DND-41 (cell line): ENCODE measurements around the gene KMT5C.

ENCODE experiments used
- ATAC-seq: fragments of 200-7000 bp; cut with Tn5 transposase; 3 replicates; pipeline ENCODE4 v1.9.1; 2021; ENCODE audit warnings: low read depth; ENCODE audit not compliant: insufficient read depth
- DNase-seq: peaks from one replicate; pipeline ENCODE4 v3.0.0-alpha.2; 2020
- H2AFZ ChIP-seq: 2 replicates; pipeline ENCODE4 v1.6.0; 2012; ENCODE audit warnings: low read depth, low read length
- H3K27ac ChIP-seq: 2 replicates; pipeline ENCODE4 v1.5.1; 2012; ENCODE audit warnings: low read length, inconsistent platforms
- H3K27me3 ChIP-seq: fragments of 200-600 bp; sonication (generic); 2 replicates; pipeline ENCODE4 v1.6.0; 2012; ENCODE audit warnings: low read length, mild to moderate bottlenecking, inconsistent platforms; ENCODE audit not compliant: insufficient read depth, poor library complexity
- H3K36me3 ChIP-seq: 2 replicates; pipeline ENCODE4 v1.5.1; 2012; ENCODE audit warnings: low read length, inconsistent platforms; ENCODE audit not compliant: insufficient read depth
- H3K4me1 ChIP-seq: 2 replicates; pipeline ENCODE4 v1.5.1; 2012; ENCODE audit warnings: mild to moderate bottlenecking, low read length; ENCODE audit not compliant: insufficient read depth
- H3K4me2 ChIP-seq: 2 replicates; pipeline ENCODE4 v1.6.0; 2012; ENCODE audit warnings: mild to moderate bottlenecking, moderate library complexity, low read length, inconsistent platforms; ENCODE audit not compliant: insufficient read depth
- H3K4me3 ChIP-seq, 2 experiments: fragments of 200-600 bp in 1 of 2; shearing (Covaris generic) in 1 of 2; 2 replicates each; pipeline ENCODE4 v1.5.1; 2012 to 2016; ENCODE audit warnings: inconsistent platforms in 2 of 2, low read length in 2 of 2, mild to moderate bottlenecking in 2 of 2, low read depth in 1 of 2, moderate library complexity in 1 of 2
- H3K79me2 ChIP-seq: 2 replicates; pipeline ENCODE4 v1.6.0; 2012; ENCODE audit warnings: low read length, inconsistent platforms; ENCODE audit not compliant: insufficient read depth
- H3K9ac ChIP-seq: 2 replicates; pipeline ENCODE4 v1.6.0; 2012; ENCODE audit warnings: low read depth, mild to moderate bottlenecking, inconsistent platforms, low read length, moderate library complexity
- H3K9me3 ChIP-seq: 2 replicates; pipeline ENCODE4 v1.5.1; 2012; ENCODE audit warnings: low read length, moderate library complexity, mild to moderate bottlenecking, inconsistent platforms; ENCODE audit not compliant: insufficient read depth, severe bottlenecking
- H4K20me1 ChIP-seq: 2 replicates; pipeline ENCODE4 v1.6.0; 2012; ENCODE audit warnings: low read length; ENCODE audit not compliant: insufficient read depth
- EZH2 ChIP-seq: IDR thresholded peaks from 3 replicates; pipeline ENCODE4 v1.6.1; 2012; ENCODE audit warnings: borderline replicate concordance, low read depth, mild to moderate bottlenecking, moderate library complexity, low read length, inconsistent platforms; ENCODE audit not compliant: severe bottlenecking
- TF ChIP-seq, protein P1 (sequence below): IDR thresholded peaks from 2 replicates; pipeline ENCODE4 v1.5.1; 2012; ENCODE audit warnings: borderline replicate concordance, low read length, moderate library complexity, mild to moderate bottlenecking; ENCODE audit not compliant: poor library complexity, severe bottlenecking; ENCODE audit errors: extremely low read depth

Gene KMT5C

DNA sequence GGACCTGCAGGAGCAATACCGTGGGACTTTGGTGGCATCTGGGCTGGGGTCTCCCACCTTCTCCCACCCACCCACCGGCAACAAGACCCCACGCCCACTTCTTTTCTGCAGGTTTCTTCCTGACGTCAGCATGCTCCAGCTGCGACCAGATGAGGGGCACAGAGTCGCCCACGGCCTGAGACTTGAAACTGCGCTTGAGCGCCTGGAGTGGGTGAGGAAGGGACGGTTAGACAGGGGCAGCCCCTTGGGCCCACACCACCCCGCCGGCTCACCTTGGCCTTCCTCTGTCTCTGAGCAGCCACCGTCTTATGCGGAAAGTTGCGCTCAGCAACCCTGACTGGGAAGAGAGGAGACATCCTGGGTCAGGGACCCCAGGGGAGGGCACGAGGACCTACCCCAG lies 21.2 kb downstream of the KMT5C start:
- Histone ChIP-seq H3K4me3 (no peak overlapping the region), H4K20me1 (no peaks in the 10 kb centered on the region), H3K4me2 (no peak overlapping the region), H3K27me3 (no peaks in the 10 kb centered on the region), H3K9me3 (no peaks in the 10 kb centered on the region), H3K36me3 (no peaks in the 10 kb centered on the region), H3K9ac (no peak overlapping the region), H2AFZ (no peak overlapping the region), H3K27ac (no peak overlapping the region), H3K4me1 (no peaks in the 10 kb centered on the region), H3K79me2 (no peaks in the 10 kb centered on the region)
- ATAC-seq (no peak), DNase-seq (no peak)
- TF ChIP-seq, protein P1, sequence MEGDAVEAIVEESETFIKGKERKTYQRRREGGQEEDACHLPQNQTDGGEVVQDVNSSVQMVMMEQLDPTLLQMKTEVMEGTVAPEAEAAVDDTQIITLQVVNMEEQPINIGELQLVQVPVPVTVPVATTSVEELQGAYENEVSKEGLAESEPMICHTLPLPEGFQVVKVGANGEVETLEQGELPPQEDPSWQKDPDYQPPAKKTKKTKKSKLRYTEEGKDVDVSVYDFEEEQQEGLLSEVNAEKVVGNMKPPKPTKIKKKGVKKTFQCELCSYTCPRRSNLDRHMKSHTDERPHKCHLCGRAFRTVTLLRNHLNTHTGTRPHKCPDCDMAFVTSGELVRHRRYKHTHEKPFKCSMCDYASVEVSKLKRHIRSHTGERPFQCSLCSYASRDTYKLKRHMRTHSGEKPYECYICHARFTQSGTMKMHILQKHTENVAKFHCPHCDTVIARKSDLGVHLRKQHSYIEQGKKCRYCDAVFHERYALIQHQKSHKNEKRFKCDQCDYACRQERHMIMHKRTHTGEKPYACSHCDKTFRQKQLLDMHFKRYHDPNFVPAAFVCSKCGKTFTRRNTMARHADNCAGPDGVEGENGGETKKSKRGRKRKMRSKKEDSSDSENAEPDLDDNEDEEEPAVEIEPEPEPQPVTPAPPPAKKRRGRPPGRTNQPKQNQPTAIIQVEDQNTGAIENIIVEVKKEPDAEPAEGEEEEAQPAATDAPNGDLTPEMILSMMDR, result no peak
- no peak for TF ChIP-seq EZH2

DNA sequence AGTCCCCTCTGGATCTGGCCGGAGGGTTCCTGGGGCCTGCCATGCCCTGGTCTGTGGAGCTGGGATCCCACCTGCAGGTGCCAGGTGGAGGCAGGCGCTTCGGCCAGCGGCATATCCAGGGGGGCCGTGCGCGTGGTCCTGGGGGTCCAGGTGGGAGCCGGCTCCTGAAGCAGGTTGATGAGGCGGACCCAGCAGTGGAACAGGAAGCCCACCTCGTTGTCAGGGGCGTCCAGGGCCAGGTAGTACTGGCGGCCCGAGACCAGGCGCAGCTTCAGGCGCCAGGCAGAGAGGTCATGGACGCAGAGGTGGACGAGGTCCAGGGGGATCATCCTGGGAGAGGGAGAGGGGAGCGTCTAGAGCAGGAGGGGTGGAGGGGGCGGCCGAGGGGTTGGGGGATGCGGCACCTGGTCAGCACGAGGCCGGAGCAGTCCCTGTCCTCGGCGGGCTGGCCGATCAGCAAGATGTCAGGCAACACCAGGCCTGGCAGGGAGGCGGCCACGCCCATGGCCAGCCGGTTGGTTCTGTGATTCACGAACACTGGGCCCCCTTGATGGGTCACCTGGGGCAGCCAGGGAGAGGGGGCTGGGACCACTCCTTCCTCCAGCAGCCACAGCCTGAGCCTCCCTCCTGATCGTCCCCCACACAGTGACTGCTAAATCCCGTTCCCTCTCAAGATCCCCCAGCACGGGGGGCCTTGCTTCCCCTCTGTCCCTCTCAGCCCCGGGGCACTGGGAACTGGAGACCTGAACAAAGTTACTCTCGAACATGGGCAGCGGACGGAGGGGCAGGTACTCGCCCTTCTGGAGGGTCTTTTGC lies 22.7 kb downstream of the KMT5C start:
- no peaks in the 10 kb centered on the region for H3K79me2 ChIP-seq
- no peak overlapping the region for H3K4me3 ChIP-seq
- no peaks in the 10 kb centered on the region for H3K36me3 ChIP-seq
- ATAC-seq (no peak), DNase-seq (no peak)
- no peak overlapping the region for H3K27ac ChIP-seq
- no peaks in the 10 kb centered on the region for H3K9me3 ChIP-seq
- H3K9ac ChIP-seq, result no peak overlapping the region
- H3K4me1 ChIP-seq, result no peaks in the 10 kb centered on the region
- no peaks in the 10 kb centered on the region for H4K20me1 ChIP-seq
- TF ChIP-seq, protein P1, result no peak
- TF ChIP-seq EZH2, result no peak
- H2AFZ ChIP-seq, result no peak overlapping the region
- H3K4me2 ChIP-seq, result no peak overlapping the region
- H3K27me3 ChIP-seq, result no peaks in the 10 kb centered on the region

DNA sequence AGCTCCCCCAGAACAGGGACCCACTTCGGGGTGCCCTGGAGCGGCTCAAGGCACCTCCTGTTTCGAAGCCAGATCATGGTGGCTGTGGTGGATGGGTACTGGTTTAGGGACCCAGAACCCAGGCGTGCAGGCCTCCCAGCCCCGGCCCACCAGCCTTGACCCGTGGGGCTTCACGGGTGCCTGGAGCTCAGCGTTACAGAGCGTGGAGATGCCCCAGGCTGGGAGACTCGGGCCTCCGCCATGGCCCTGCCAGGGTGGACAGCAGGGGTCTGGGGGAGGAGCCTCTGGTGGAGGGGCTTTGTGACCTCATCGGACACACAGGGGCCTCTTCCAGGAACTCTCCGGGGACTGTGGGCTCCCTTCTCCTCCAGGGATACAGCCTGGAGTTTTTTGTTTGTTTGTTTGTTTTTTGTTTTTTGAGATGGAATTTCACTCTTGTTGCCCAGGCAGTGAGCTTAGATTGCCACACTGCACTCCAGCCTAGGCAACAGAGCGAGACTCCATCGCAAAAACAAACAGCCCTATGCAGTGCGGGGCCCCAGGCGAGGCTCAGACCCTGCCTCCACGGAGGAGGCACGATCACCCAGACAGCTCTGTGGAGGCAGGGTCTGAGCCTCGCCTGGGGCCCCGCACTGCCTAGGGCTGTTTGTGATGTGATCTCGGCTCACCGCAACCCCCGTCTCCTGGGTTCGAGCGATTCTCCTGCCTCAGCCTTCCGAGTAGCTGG lies 23.5 kb downstream of the KMT5C start, which contains the start of gene GARIN5B:
TSS of gene GARIN5B (minus strand) at position 271 of the 727 bp plus-strand sequence. CDS start at position 77, 194 bp downstream.
- no peaks in the 10 kb centered on the region for H3K27me3 ChIP-seq
- no peaks in the 10 kb centered on the region for H3K79me2 ChIP-seq
- H3K4me3 ChIP-seq, result no peak within 1 kb of the TSS
- H2AFZ ChIP-seq, result no peak within 1 kb of the TSS
- H3K4me2 ChIP-seq, result no peak within 1 kb of the TSS
- H3K4me1 ChIP-seq, result no peaks in the 10 kb centered on the region
- H3K36me3 ChIP-seq, result no peaks in the 10 kb centered on the region
- DNase-seq (no peak), ATAC-seq (no peak)
- H3K9me3 ChIP-seq, result no peaks in the 10 kb centered on the region
- H3K27ac ChIP-seq, result no peak within 1 kb of the TSS
- H4K20me1 ChIP-seq, result no peaks in the 10 kb centered on the region
- no peak within 1 kb of the TSS for H3K9ac ChIP-seq
- TF ChIP-seq EZH2, result no peak
- TF ChIP-seq, protein P1, result no peak
